K562 (cell line): Measurements from ENCODE around the gene EFEMP2. TPM values are rescaled to one million over a fixed set of nuclear protein-coding genes. Genes with fewer than 3 reads are reported as not detected.

ENCODE experiments used
- ARID3A ChIP-seq: IDR thresholded peaks from 2 replicates; pipeline ENCODE4 v1.6.1; 2012; ENCODE audit warnings: low read depth, low read length, improper control_type of control experiment, borderline replicate concordance
- BCL6 ChIP-seq: fragments of 250-450 bp; sonication (Bioruptor Pico); IDR thresholded peaks from 2 replicates; pipeline ENCODE4 v1.4.0; 2020
- BHLHE40 ChIP-seq: IDR thresholded peaks from 2 replicates; pipeline ENCODE4 v1.6.1; 2011; ENCODE audit warnings: low read length, improper control_type of control experiment
- ELK3 ChIP-seq: fragments of 450-650 bp; formaldehyde crosslinking; IDR thresholded peaks from 2 replicates; pipeline ENCODE4 v1.4.0; 2020; ENCODE audit warnings: mild to moderate bottlenecking
- EP400 ChIP-seq: fragments of 450-650 bp; IDR thresholded peaks from 2 replicates; pipeline ENCODE4 v1.6.1; 2017; ENCODE audit warnings: antibody characterized with exemption, mild to moderate bottlenecking, moderate library complexity
- GABPB2 ChIP-seq: fragments of 250-450 bp; sonication (Bioruptor Pico); conservative IDR thresholded peaks from 2 replicates; pipeline ENCODE4 v1.5.1; 2021; ENCODE audit warnings: mild to moderate bottlenecking
- HDGF ChIP-seq: fragments of 450-650 bp; IDR thresholded peaks from 2 replicates; pipeline ENCODE4 v1.6.1; 2016
- KLF13 ChIP-seq: fragments of 450-650 bp; IDR thresholded peaks from 2 replicates; pipeline ENCODE4 v1.6.1; 2016; ENCODE audit warnings: missing genetic modification characterization, low read depth, mild to moderate bottlenecking, missing compliant biosample characterization, moderate library complexity, borderline replicate concordance
- NCOA1 ChIP-seq: fragments of 450-650 bp; IDR thresholded peaks from 2 replicates; pipeline ENCODE4 v1.6.1; 2016; ENCODE audit warnings: low read depth
- NFATC3 ChIP-seq: fragments of 450-650 bp; IDR thresholded peaks from 2 replicates; pipeline ENCODE4 v1.6.1; 2017; ENCODE audit warnings: mild to moderate bottlenecking
- NR0B1 ChIP-seq: fragments of 450-650 bp; IDR thresholded peaks from one replicate; pipeline ENCODE4 v1.6.1; 2018; ENCODE audit warnings: mild to moderate bottlenecking, moderate library complexity; ENCODE audit not compliant: partially characterized antibody
- NR2F6 ChIP-seq: fragments of 450-650 bp; formaldehyde crosslinking; IDR thresholded peaks from 2 replicates; pipeline ENCODE4 v1.4.0; 2020; ENCODE audit warnings: mild to moderate bottlenecking
- PRDM10 ChIP-seq: fragments of 450-650 bp; IDR thresholded peaks from 2 replicates; pipeline ENCODE4 v1.6.1; 2018; ENCODE audit not compliant: partially characterized antibody
- RB1 ChIP-seq: fragments of 450-650 bp; IDR thresholded peaks from 2 replicates; pipeline ENCODE4 v1.6.1; 2017; ENCODE audit warnings: low read depth, mild to moderate bottlenecking
- SAFB ChIP-seq: fragments of 200-400 bp; formaldehyde crosslinking; IDR thresholded peaks from 2 replicates; pipeline ENCODE4 v1.6.1; 2017; ENCODE audit warnings: low read depth, low read length, borderline replicate concordance
- SIX5 ChIP-seq, 2 experiments: IDR thresholded peaks; 2 replicates each; pipeline ENCODE4 v1.6.1; 2011; ENCODE audit warnings: low read length in 2 of 2, borderline replicate concordance in 1 of 2, low read depth in 1 of 2, mild to moderate bottlenecking in 1 of 2, moderate library complexity in 1 of 2; ENCODE audit not compliant: insufficient read depth in 1 of 2
- SMC3 ChIP-seq: conservative IDR thresholded peaks from 2 replicates; pipeline ENCODE4 v1.6.1; 2011; ENCODE audit warnings: low read depth, low read length, improper control_type of control experiment; ENCODE audit not compliant: insufficient read depth
- XRCC4 ChIP-seq: IDR thresholded peaks from one replicate; pipeline ENCODE4 v1.6.1; 2011; ENCODE audit not compliant: insufficient read depth, insufficient read length; ENCODE audit errors: extremely low read depth
- ZBTB8A ChIP-seq: fragments of 450-650 bp; IDR thresholded peaks from 2 replicates; pipeline ENCODE4 v1.6.1; 2018; ENCODE audit warnings: mild to moderate bottlenecking, moderate library complexity; ENCODE audit not compliant: partially characterized antibody
- ZFP1 ChIP-seq: fragments of 450-650 bp; formaldehyde crosslinking; IDR thresholded peaks from 2 replicates; pipeline ENCODE4 v1.4.0; 2020; ENCODE audit warnings: mild to moderate bottlenecking, mixed read lengths
- polyA plus RNA-seq, 8 experiments: library from polyadenylated mRNA; depleted of rRNA in 4 of 8; stranded (reverse) in 5 of 8; unstranded in 3 of 8; fragments of >200 nt; fragmentation: Nextera tagmentation in 2 of 8; fragmentation: Illumina TruSeq in 1 of 8; extraction: Ambion mirVana in 2 of 8; extraction: Trizol in 1 of 8; gene quantifications; 2 replicates each; pipeline versions ENCODE4 v1.2.1 to v1.2.3, GENCODE V29; 2011 to 2014; ENCODE audit warnings: inconsistent platforms in 1 of 8, missing spikeins in 1 of 8
- total RNA-seq, 7 experiments: library from RNA; depleted of rRNA in 6 of 7; stranded (reverse); fragments of >200 nt in 6 of 7; fragmentation: Illumina TruSeq in 2 of 7; extraction: Trizol in 2 of 7; gene quantifications; 2 replicates each; pipeline versions ENCODE4 v1.2.1 to v1.2.3, GENCODE V29; 2011 to 2021; ENCODE audit warnings: low replicate concordance in 1 of 7

The EFEMP2 gene
- total and polyA plus RNA-seq, 9 of the 15 experiments (the other 6 are each of a cell fraction or from before 2014, with no cell fraction given) = 0.07 to 2.9 (median 0.69) TPM; not detected in 1

- no peak for TF ChIP-seq HDGF
- TF ChIP-seq BHLHE40 = peak; percentile 16; the same call in 1 of the 2 replicates
- TF ChIP-seq NCOA1 = no peak; the same call in 1 of the 2 replicates
- no peak for TF ChIP-seq XRCC4
- peak; percentile 92 for TF ChIP-seq EP400
- TF ChIP-seq ARID3A = no peak
- TF ChIP-seq SMC3 = no peak; the same call in 1 of the 2 replicates
- TF ChIP-seq GABPB2 (CRISPR knock-in tag) = no peak
- peak; percentile 59 for TF ChIP-seq RB1
- TF ChIP-seq KLF13 (tag) = no peak
- TF ChIP-seq ZBTB8A = no peak
- no peak for TF ChIP-seq NFATC3
- TF ChIP-seq NR0B1 = no peak
- no peak for TF ChIP-seq ZFP1 (CRISPR knock-in tag)
- TF ChIP-seq ELK3 (CRISPR knock-in tag) = no peak
- TF ChIP-seq SAFB = no peak
- peak; percentile 56 for TF ChIP-seq PRDM10
- 0 out of 4 replicates have a peak, but pooled peaks of 1 of the 2 experiments have one; percentile 11 for TF ChIP-seq SIX5 (IDR thresholded peaks at IDR 0.05; ENCODE audit: borderline replicate concordance in 1 of 2, insufficient read depth in 1 of 2, low read depth in 1 of 2, low read length in 2 of 2)
- peak; percentile 34; the same call in 1 of the 2 replicates for TF ChIP-seq NR2F6 (CRISPR knock-in tag)
- no peak for TF ChIP-seq BCL6 (CRISPR knock-in tag)
Measured at GRCh38 chr11:65860278-65861164, 12.1 kb downstream of the EFEMP2 start, which contains the start of gene MUS81 (continued).
